ENCODE measurements around the gene TES. TPM values are rescaled to one million over a fixed set of nuclear protein-coding genes. Genes with fewer than 3 reads are reported as not detected.

The TES gene
- total RNA-seq, 1 experiment from 2014 or later, result 28.2 TPM

DNA sequence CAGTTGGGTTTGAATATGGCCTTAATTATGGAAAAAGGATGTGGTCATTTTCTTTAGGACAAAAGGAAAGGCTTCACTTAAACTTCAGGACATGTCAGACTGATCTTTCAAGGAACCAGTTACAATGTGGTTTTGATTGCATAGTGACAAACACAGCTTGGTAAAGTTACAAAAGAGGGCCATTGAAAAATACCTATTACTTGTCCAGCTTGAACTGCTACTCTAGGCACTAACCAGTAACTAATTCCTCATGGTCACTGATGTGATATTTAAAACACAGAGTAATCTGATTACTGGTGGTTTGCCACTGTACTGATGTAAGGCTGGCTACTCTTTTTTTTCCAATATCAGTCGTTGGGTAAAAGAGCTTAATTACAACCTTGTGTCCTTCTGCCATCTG lies 22.6 kb downstream of the TES start:
- no peaks in the 10 kb centered on the region for H3K9me3 Mint-ChIP-seq
- no peaks in the 10 kb centered on the region; the same call in 1 of the 2 replicates for H3K79me2 ChIP-seq (ENCODE audit: insufficient read depth, low read length)

More for the DNA sequence above, 22.6 kb downstream of the TES start:
- H3K23me2 ChIP-seq (ENCODE audit: insufficient read length, low read depth, low read length, poor library complexity, severe bottlenecking), result no peaks in the 10 kb centered on the region
- no peak overlapping the region for H2BK15ac ChIP-seq (ENCODE audit: low read depth, low read length)
- peaks cover 4% of the 10 kb centered on the region; the same call in 1 of the 2 replicates for H3K4me1 ChIP-seq (ENCODE audit: insufficient read depth, low read length)
- no peaks in the 10 kb centered on the region for H3K27me3 ChIP-seq (ENCODE audit: insufficient read depth, low read length)
- H4K8ac ChIP-seq (replicated peaks; ENCODE audit: insufficient read length, low read depth, low read length), result no peak overlapping the region
- H3K9me3 ChIP-seq (ENCODE audit: control insufficient read depth, low read depth, low read length), result no peaks in the 10 kb centered on the region
- no peak overlapping the region for H3K9ac ChIP-seq (ENCODE audit: extremely low read depth, insufficient read length, low read length)
- Mint-ChIP-seq H3K27me3 (ENCODE audit: low read depth) (no peaks in the 10 kb centered on the region), H3K4me3 (no peak overlapping the region), H3K4me1 (peaks cover 16 to 25% of the 10 kb centered on the region in 2 experiments), H3K36me3 (ENCODE audit: insufficient read depth in 1 of 3, low read depth in 3 of 3) (no peaks in the 10 kb centered on the region; a peak in 1 of 7 replicates), H3K27ac (no peak overlapping the region)
- H2AFZ ChIP-seq (ENCODE audit: low read length), result no peak overlapping the region
- H3K27ac ChIP-seq (ENCODE audit: insufficient read length, low read depth, low read length), result no peak overlapping the region
- H4K5ac ChIP-seq (ENCODE audit: insufficient read length, low read depth, low read length), result no peak overlapping the region
- H3K56ac ChIP-seq (ENCODE audit: insufficient read length, low read depth, low read length), result no peak overlapping the region
- TF ChIP-seq, protein P1, sequence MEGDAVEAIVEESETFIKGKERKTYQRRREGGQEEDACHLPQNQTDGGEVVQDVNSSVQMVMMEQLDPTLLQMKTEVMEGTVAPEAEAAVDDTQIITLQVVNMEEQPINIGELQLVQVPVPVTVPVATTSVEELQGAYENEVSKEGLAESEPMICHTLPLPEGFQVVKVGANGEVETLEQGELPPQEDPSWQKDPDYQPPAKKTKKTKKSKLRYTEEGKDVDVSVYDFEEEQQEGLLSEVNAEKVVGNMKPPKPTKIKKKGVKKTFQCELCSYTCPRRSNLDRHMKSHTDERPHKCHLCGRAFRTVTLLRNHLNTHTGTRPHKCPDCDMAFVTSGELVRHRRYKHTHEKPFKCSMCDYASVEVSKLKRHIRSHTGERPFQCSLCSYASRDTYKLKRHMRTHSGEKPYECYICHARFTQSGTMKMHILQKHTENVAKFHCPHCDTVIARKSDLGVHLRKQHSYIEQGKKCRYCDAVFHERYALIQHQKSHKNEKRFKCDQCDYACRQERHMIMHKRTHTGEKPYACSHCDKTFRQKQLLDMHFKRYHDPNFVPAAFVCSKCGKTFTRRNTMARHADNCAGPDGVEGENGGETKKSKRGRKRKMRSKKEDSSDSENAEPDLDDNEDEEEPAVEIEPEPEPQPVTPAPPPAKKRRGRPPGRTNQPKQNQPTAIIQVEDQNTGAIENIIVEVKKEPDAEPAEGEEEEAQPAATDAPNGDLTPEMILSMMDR (conservative IDR thresholded peaks at IDR 0.05), result no peak
- H2AK5ac ChIP-seq (ENCODE audit: insufficient read length, low read length), result no peak overlapping the region
- H2BK5ac ChIP-seq (ENCODE audit: insufficient read length, low read length), result no peak overlapping the region
- H3K18ac ChIP-seq (ENCODE audit: insufficient read length, low read depth, low read length), result no peak overlapping the region
- H2BK12ac ChIP-seq (ENCODE audit: insufficient read length, low read depth, low read length), result no peak overlapping the region
- no peak overlapping the region for H2BK20ac ChIP-seq (ENCODE audit: low read depth, low read length, poor library complexity, severe bottlenecking)
- no peak overlapping the region for H3T11ph ChIP-seq (ENCODE audit: low read length)
- H3K79me1 ChIP-seq (ENCODE audit: insufficient read depth, low read depth, low read length, poor library complexity, severe bottlenecking), result peaks cover 4% of the 10 kb centered on the region
- no peak overlapping the region for H3K4ac ChIP-seq (ENCODE audit: low read depth, low read length)
- H3K4me2 ChIP-seq (ENCODE audit: insufficient read depth, insufficient read length, low read length), result no peak overlapping the region
- no peak overlapping the region for H3K14ac ChIP-seq (ENCODE audit: insufficient read depth, low read length)
- H3K23ac ChIP-seq (ENCODE audit: insufficient read length, low read depth, low read length), result no peak overlapping the region
- H2BK120ac ChIP-seq (ENCODE audit: low read depth, low read length, poor library complexity, severe bottlenecking), result no peak overlapping the region
- H4K20me1 ChIP-seq (ENCODE audit: control insufficient read depth, insufficient read depth, insufficient read length), result no peaks in the 10 kb centered on the region
- no peak for DNase-seq
- no peak overlapping the region for H4K91ac ChIP-seq (ENCODE audit: insufficient read length, low read depth, low read length)
- no CpG with 5 or more reads among the region's 1 CpG for WGBS (ENCODE audit: extremely low coverage, insufficient read length, low lambda C conversion rate)
